Globus pallidus (tissue), 1 donor: ENCODE measurements around the gene FAT1.
A peak's percentile ranks its signal among the peaks of the same experiment; 100 is the strongest.
"Not testable (repeated sequence)": the region's sequence is repeated elsewhere in the genome, so short reads cannot be mapped to it uniquely, and the experiment has no call there.

ENCODE experiments used
- DNase-seq: peaks from one replicate; pipeline ENCODE4 v3.0.0-alpha.2; 2015; ENCODE audit warnings: low spot score

FAT1 gene

DNA sequence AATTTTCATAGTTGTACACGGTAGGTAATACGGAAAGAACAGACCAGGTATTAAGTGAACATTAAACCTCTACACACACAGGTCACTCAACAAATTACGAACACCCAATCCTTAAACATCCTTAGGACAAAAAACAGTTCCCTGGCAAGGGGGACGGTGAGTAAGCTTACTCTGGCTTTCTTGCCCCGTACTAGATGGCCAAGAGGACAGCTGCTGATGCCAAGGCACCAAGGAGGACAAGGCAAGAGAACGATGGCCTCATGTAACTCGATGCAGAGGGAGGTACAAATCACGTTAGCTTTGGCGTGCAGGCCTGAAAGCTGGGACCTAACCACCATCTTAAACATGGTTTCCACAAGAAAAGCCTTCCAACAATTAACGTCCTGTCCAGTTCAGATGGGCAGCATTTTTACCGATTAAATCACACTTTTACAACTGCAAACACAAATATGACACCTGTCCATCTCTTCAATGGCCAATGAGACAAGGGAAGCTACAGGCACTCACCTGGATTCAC lies 23.7 kb downstream of the FAT1 start:
- DNase-seq, result no peak

DNA sequence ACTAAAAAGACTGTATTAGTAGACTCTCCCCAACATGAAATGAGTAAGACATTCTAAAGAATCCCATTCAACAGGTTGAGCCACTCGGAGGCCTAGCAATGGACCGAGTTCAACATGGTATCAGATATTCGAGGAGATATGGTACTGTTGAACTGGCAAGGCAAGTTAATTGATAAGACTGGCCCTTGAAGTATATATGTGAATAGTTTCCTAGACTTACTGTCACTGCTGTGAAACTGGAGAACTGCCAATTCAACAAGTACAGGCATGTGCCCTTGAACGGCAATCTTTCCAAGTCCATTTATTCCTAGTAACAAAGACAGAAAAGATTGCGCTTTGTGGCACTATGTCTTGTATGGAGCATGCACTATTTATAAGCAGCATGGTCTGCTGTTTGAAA lies 24.4 kb downstream of the FAT1 start:
- no peak for DNase-seq

DNA sequence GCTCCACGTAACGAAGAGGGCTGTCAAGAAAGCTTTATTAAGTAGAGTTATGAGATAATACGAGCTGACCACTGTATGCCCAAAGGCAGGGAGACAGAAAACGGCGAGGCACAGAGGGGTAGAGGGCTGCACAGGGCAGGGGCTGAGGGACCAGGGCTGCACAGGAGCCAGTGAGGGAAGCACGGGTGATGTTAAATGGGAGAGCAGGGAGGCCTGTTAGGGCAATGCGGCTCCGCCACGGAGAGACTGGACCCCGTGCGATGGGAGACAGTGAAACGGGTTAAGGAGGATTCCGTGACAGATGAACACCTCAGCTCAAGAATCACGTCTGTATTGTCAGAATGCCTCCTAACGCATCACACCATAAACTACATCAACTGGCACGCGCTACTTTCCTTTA lies 25.1 kb downstream of the FAT1 start:
- DNase-seq, result no peak

DNA sequence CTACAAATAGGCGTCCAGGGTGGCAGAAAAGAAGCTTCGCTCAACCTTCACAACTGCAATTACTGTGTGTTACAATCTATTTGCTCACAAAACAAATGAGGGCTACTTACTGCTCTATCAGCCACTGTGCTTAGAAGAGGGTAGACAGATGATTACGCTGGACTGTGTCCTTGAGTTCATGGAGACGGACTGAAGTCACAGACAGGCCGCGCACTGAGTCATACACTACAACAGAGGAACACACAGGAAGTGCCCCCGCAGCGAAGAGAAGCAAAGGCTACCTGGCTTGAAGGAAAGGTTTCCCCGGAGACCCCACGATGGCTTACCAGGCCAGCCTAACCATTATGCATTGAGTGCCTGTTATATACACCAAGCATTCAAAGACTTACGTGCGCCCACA lies 25.6 kb downstream of the FAT1 start:
- no peak for DNase-seq

DNA sequence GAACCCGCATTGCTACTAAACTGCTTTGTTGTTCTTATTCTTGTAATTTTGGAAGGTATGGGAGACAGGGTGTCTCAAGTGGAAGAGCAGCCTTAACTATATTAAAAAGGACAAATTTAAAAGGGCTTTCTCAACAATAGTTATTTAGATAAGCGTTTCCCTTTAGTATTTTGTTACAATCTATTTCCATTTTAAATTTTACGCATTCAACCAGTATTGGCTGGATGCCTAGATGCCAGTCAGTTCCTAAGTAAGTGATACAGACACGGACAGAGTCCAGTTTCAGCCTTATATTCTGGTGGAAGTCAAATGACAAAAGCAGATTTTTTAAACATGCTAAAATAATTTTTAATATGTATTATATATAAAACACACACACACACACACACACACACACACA lies 28.3 kb downstream of the FAT1 start:
- DNase-seq, result no peak

DNA sequence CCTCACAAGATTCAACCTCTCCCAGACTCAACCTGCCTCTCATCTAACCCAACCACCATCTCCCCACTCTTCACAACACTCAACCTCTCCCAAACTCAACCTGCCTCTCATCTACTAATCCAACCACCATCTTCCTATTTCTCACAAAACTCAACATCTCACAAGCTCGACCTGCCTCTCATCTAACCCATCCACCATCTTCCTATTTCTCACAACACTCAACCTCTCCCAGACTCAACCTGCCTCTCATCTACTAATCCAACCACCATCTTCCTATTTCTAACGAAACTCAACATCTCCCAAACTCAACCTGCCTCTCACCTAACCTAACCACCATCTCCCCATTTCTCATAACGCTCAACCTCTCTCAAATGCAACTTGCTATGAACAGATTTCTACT lies 29.8 kb downstream of the FAT1 start:
- no peak for DNase-seq

DNA sequence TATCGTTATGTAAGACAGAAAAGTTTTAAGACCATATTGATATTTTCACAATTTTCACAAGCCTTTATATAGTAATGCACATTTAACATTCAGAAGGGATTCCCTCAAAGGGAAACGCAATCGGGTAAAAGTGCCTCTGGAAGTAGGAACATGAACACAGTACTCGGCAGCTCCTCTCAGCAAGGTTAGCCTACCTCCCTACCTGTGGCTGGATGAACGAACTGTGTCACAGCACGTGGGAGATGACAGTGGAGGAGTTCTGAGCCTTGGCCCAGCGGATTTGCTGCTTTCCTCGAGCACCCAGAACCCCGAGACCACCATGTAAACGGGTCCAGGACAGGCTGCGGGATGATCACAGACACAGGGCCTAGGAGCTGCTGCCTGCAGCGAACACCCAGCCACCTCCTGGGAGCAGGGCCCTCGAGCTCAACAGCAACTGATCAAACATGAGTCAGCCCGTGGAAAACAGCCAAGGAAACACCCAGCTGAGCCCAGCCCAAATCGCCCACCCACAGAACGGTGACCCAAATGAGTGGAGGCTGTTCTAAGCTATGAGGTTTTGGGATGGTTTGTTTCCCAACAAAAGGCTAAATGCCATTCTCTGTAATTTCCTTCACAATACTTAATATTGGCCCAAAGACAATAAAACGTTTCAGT lies 30.4 kb downstream of the FAT1 start:
- no peak for DNase-seq

DNA sequence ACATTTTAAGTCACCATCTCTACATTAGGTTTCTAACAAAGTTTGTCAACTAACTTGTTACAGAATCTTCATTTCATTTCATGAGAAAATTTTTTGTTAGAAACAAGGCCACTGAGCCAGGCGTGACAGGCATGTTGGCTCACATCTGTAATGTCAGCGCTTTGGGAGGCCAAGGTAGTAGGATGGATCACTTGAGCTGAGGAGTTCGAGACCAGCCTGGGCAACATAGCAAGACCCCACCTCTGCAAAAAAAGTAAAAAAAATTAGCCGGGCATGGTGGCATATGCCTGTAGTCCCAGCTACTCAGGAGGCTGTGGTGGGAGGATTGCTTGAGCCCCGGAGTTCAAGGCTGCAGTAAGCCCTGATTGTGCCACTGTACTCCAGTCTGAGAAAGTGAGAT lies 32.3 kb downstream of the FAT1 start:
- no peak for DNase-seq

DNA sequence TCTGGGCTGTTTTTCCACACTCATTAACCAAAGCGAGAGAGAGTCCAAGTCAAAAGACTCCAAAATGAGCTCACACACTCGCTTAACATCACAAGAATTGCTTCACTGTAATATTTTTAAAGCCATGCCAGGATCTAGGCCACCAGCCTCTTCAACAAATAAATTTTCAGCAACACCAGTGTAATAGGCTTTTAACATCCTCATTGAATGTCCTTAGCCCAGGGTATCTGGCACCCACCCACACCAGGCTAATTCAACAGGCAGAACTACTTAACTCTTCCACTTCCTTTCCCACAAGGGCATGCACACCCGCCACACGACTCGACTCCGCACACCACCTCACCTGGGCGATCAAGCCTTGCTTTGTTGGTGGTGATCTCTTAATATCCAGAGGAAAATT lies 34.2 kb downstream of the FAT1 start:
- DNase-seq, result peak; percentile 53

DNA sequence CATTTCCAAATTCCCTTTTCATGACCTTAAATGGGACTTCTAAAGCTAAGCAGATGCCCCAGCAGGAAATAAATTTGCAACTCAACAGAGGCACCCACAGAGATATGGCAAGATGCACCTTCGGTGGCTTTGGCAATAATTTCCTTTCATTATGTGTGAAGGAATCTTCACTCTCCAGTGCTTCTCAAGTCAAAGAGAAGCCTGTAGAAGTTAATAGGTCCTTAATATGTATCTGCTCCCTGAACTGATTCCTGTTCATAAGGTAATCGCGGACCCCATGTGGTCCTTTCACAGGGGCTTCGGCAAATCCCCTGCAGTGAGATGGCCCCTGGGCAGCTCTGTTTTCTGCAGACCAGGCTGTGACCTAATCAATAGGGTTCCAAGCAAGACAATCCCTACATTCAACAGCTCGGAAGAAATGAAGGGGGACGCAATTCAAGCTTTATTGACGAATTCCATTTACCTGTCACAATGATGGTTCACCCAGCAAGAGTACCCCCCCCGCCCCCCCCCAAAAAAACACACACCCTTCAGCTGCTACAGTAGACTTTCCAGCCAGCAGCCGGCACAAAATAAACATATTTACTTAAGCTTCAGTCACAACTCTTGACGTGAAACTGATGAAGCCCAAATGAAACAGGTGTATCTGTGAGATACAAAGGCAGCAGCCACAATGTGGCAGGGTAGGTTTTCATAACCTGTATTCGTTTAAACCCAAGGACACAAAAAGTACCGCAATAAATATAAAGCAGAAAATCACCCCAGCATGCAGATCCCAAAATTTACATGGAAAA lies 35.3 kb downstream of the FAT1 start:
- no peak for DNase-seq

DNA sequence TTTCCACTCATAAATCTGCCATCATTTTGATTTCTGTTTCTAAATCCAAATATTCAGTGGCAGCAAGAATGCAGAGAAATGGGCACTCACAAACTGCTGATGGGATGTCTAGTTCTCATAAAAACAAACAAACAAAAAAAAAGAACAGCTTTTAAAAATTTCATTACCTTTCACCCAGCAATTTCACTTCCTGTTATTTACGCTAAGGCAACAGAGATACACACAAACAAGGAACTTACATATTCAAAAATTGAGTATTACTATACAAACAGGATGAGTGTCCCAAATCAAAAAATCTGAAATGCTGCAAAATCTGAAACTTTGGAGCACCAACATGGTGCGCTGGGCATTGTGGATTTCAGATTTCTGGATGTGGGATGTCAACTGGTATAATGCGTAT lies 36.4 kb downstream of the FAT1 start:
- DNase-seq, result no peak

DNA sequence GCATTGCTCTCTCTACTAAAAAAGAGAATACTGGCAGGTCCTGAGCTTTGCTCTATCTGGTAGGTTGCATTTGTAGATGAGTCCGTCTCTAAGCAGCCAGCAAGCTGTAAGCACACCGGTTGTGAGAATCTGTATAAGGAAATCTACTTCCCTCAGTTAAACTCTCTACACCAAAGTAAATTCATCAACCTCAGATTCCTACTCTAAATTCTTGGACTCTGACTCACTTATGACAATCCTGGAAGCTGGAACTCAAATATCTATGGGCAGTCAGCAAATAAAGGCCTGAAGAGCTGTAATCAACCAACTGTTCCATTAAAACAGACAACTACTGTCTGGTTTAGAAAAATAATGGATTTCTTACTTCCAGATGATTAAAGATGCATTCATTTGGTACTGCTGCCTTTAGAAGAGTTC lies 37.9 kb downstream of the FAT1 start:
- DNase-seq, result no peak

DNA sequence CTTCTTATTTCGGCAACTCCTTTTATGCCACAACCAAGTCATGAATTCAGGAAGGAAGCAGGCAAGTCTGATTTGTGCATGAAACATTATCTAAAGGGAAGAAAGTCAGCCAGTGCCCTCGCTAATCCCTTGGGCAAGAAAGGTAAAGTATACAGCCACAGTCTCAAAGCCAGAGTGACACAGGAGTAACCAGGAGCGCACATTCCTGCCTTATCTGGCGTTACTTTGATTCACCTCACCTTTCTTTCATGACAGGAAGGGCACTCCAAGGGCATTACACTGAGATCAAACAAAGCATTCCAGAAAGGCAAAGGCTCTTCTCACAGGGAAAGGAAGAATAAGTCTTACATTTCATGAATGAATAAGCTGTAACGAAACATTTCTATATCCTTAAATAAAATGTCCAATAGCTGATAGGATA lies 38.8 kb downstream of the FAT1 start:
- DNase-seq, result no peak

DNA sequence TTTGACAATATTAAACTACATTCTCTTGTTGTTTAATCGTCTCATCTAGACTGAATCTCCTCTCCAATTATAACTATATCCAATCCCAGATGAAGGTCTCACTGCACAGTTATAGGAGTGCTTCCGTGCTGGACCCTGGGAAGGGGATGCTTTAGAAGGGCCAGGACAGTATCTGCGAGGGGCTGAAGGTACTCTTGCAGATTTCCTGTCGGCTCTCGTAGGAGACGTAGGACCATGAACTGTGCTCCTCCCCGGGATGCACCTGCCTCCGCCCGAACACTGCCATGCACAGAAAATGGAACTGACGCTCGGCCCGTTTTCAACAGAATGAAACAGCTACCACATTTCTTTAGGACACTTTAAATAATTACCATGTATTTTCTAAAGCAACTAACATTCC lies 39.4 kb downstream of the FAT1 start:
- no peak for DNase-seq

DNA sequence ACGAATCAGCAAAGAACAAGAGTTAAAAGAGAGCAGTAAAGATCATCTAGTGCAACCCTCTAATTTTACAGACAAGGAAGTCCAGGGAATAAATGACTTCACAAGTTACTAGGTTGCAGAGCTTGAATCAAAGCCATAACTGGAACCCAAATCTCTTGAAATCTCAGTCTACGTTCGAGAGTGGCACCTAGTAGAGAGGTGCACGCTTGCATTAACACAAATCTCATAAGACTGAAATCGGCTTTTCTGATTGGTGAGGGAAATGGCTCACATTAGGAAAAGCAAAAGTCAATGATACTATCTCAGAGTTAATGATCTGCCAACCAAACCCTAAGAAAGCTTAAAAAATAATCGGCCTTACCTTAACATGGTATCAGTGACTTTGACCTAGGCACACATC lies 43.0 kb downstream of the FAT1 start:
- no peak for DNase-seq

DNA sequence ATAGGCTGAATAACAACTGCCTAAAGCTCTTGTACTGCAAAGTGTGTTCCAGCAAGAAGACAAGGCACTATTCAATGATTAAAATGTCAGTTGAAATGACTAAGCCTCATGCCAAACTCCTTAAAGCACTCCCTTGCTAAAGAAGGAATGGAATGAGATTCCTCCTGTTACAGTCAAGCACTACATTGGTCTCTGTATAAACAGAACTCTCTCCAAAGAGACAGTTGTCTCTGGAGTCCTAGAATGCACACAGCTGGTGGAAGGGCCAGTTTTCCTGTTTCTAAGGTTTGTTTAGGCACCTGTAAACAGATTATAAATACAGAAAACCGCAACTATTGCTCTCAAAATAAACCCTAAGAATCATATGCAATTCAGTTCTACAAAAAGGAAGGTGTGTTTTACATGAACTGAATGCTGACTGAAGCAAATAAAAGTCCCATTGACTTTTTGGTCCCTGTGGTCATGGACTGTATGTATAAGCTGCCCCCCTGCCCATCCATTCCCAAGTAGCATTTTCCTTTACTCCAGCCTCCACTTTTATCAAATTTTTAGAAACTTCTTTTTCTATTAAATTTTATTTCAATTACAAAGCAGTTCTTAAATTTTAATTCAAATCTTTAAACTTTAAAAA lies 47.0 kb downstream of the FAT1 start:
- DNase-seq, result no peak

DNA sequence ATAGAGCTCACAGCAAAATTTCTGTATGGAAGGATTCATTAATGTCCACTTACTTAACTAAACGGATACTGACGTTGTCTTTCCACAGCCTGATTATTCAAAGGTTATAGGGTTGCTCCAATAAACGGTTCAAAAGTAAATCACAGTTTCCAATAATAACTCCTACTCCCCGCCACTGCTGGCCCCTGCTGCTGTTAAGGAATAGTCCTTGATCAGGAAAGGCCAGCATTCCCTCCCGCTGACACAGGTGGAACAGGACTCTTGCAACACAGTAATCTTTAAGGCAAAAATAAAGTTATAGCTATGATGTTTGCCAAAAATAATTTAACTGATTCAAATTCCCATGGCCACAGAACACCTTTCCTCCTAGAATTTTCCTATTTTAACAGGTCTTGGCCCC lies 53.9 kb downstream of the FAT1 start:
- no peak for DNase-seq

DNA sequence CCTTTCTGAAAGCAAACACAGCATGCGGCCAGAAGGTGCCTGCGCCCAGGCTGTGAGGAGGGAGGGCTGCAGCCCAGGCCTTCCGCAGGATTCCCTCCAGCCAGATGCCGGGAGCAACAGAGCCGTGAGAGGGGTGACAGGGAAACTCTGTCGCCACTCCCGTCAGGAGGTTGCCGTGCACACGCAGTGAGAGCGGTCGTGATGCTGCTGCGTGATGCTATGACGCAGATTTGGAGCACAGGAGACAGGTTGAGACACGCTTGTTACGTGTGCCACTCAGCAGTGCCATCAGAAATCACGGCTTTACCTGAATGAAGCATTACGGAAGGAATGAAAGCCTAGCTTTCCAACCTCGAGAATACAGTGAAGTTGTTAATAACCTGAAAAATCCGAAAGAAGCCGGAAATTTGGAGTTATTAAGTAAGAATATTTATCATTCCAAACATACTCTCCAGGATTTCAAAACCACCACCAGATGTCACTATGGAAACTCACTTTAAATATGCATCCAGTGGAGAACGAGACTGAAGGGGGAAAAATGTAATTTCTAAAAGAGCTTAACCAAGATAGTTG lies 54.4 kb downstream of the FAT1 start:
- peak; percentile 47 for DNase-seq

DNA sequence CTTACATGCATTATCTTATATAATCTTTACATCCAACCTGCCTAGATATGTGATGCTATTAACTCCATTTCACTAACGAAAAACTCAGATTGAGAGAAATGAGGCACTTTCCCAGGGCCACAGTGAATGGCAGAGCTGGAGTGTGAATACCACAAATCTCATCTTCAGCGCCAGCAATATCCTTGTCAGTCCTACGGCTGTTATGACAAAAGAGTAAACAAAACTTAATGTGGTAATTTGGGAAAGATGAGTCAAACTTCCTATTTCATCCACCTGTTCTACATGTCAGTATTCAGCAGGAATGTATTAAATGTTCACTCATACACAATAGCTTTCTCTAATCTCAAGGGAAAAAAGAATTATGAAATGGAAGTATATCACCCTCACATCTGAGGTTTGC lies 56.9 kb downstream of the FAT1 start:
- DNase-seq, result no peak

DNA sequence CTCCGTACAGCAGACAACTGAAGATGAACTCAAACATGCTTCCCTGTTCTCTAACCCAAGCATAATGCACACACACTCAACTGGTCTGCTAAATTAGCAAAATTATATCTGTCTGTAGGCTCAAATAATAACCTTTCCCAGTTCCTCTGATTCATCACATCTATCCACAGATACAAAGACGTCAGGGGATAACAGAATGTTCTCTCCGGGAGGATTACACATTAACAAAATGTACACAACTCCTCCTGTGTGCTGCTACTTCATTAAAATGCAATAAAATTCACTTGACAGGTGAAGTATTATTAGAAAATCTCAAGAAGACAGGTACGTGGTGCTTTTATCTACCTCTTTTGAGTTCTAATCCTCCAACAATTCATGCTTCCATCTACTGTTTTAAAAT lies 57.4 kb downstream of the FAT1 start:
- DNase-seq, result no peak

DNA sequence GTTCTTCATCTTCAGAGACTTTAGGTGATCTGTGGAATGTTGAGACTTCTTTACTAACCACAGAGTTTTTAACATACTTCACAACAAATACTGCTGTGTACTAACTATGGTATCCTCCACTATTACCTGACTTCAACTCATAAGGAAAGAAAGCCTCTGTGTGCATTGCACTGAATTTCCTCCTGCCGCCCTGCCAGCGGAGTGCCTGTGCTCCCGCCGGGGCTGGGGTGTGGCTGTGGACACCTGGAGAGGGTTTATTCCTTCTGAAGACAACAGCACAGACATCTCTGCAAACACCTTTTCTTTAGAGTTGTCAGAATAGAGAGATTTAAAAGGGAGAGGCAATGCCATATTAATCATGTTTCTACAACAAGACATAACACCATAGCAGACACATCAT lies 63.3 kb downstream of the FAT1 start:
- no peak for DNase-seq

DNA sequence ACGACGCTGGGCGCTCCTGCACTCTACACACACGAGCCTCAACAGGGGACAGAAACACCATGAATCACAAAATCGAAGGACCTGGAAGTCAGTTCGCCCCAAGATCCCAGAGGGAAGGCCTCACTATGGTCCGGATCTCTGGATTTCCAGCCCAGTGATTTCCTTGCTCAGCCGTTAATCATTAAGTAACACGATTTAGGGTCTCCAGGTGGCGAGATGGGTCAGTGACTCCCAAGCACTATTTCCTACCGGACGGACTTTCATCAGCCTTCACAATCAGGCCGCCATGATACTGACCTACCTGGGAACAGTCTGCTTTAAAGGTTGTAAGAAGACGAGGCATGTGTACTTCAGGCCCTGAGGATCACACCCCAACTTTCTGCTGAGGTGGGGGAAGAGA lies 63.7 kb downstream of the FAT1 start:
- no peak for DNase-seq

DNA sequence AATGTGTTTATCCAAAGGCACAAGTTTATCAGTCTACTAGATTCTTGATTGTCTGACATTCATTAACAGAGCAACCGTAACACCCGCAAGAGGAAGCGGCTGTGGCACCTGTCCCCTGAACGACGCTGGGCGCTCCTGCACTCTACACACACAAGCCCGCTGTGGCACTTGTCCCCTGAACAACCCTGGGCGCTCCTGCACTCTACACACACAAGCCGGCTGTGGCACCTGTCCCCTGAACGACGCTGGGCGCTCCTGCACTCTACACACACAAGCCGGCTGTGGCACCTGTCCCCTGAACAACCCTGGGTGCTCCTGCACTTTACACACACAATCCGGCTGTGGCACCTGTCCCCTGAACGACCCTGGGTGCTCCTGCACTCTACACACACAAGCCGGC lies 64.2 kb downstream of the FAT1 start:
- not testable (repeated sequence) for DNase-seq
